Measurements from ENCODE around the gene CUL9.

The CUL9 gene

GRCh38 chr6:43268782-43269272 lies 86.8 kb downstream of the CUL9 start:
- DNase-seq (ENCODE audit: low spot score): no peak
- TF ChIP-seq, protein P1, sequence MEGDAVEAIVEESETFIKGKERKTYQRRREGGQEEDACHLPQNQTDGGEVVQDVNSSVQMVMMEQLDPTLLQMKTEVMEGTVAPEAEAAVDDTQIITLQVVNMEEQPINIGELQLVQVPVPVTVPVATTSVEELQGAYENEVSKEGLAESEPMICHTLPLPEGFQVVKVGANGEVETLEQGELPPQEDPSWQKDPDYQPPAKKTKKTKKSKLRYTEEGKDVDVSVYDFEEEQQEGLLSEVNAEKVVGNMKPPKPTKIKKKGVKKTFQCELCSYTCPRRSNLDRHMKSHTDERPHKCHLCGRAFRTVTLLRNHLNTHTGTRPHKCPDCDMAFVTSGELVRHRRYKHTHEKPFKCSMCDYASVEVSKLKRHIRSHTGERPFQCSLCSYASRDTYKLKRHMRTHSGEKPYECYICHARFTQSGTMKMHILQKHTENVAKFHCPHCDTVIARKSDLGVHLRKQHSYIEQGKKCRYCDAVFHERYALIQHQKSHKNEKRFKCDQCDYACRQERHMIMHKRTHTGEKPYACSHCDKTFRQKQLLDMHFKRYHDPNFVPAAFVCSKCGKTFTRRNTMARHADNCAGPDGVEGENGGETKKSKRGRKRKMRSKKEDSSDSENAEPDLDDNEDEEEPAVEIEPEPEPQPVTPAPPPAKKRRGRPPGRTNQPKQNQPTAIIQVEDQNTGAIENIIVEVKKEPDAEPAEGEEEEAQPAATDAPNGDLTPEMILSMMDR (IDR thresholded peaks at IDR 0.05; ENCODE audit: extremely low read depth, missing control alignments): no peak

DNA sequence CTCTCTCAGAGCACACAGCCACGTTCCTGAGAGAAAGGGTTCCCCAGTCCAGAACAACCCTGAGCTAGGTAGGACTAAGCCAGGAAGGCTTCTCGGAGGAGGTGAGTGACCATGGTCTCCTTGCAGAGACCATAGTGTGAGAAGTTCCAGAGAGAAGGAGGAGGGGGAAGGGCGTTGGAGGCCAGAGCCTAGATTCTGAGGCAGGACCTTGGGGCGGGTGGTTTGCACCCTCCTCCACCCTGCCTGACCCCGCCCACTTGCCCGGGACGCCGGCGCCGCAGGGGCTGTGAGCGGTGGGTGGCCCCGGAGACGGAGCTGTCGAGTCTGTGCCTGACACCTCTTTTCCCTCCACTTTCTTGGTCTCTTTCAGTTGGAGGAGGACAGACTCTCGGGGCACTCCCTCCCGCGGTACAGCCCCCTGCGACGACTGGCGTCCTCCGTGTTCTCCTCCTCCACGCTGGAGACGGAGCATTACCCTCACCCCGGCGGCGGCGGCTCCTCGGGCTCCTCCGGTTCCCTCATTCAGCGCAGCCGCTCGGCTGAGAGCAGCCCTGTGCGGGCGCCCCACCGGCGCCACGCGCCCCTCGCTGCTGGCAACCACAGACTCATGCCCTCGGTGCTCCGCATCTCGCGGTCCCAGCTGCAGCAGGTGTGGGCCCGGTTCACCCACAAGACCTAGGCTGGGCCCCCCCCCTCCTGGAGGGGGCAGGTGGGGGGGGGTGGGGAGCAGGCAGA lies 87.4 kb downstream of the CUL9 start:
- DNase-seq (ENCODE audit: low spot score): no peak
- TF ChIP-seq, protein P1 (IDR thresholded peaks at IDR 0.05; ENCODE audit: extremely low read depth, missing control alignments): no peak

GRCh38 chr6:43271103-43271815 lies 89.3 kb downstream of the CUL9 start:
- TF ChIP-seq, protein P1 (IDR thresholded peaks at IDR 0.05; ENCODE audit: extremely low read depth, missing control alignments): no peak
- DNase-seq (ENCODE audit: low spot score): no peak

GRCh38 chr6:43271944-43272343 lies 89.9 kb downstream of the CUL9 start:
- TF ChIP-seq, protein P1 (IDR thresholded peaks at IDR 0.05; ENCODE audit: extremely low read depth, missing control alignments): no peak
- no peak for DNase-seq (ENCODE audit: low spot score)

- no peak for DNase-seq (ENCODE audit: low spot score)
- TF ChIP-seq, protein P1 (IDR thresholded peaks at IDR 0.05; ENCODE audit: extremely low read depth, missing control alignments): no peak
Observed at GRCh38 chr6:43273707-43274106, 91.7 kb downstream of the CUL9 start.

All from GM20000 (cell line).